HepG2 (cell line): ENCODE data around the gene TXNRD2. TPM values are rescaled to one million over a fixed set of nuclear protein-coding genes. Genes with fewer than 3 reads are reported as not detected.

Experiments used
- ATAC-seq: fragments of 200-7000 bp; cut with Tn5 transposase; 3 replicates; pipeline ENCODE4 v1.9.1; 2020; ENCODE audit warnings: mild to moderate bottlenecking, moderate library complexity
- BruUV-seq: library from RNA; stranded (reverse); fragments of 400-500 nt; replicated peaks from 2 replicates; lab custom pipeline; 2021; lab: Mats Ljungman, UMichigan
- CTCF ChIA-PET: fragments of 300-600 bp; formaldehyde crosslinking; extraction: SDS; loops from one replicate; lab custom pipeline; 2021; ENCODE audit warnings: low total read pairs, inconsistent platforms, low intra/inter-chr PET ratio; lab: Yijun Ruan, JAX
- POLR2A ChIA-PET: fragments of 350-600 bp; sonication (Branson Sonifier 250); formaldehyde crosslinking; loops from one replicate; lab custom pipeline; 2020; ENCODE audit warnings: antibody characterized with exemption, inconsistent platforms; lab: Yijun Ruan, JAX
- DNase-seq: peaks from one replicate; pipeline ENCODE4 v3.0.0-alpha.2; 2015; ENCODE audit warnings: low spot score
- FAIRE-seq: peaks from 3 replicates; lab custom pipeline; 2011; peaks lifted over from hg19 to GRCh38; lab: Jason Lieb, UNC
- H2AFZ ChIP-seq: one replicate; pipeline ENCODE4 v1.6.1; 2011; ENCODE audit warnings: low read length, inconsistent platforms
- H3K27ac ChIP-seq: fragments of 300-600 bp; 3 replicates; pipeline ENCODE4 v1.8.0; 2011; ENCODE audit warnings: mixed run types, mild to moderate bottlenecking, mixed read lengths, low read length, inconsistent platforms; ENCODE audit not compliant: insufficient read depth; ENCODE audit errors: extremely low read length
- H3K27me3 ChIP-seq, 2 experiments: fragments of 200-600 bp in 1 of 2; 2 replicates in 1 of 2; 3 replicates in 1 of 2; pipeline versions ENCODE4 v1.6.0 to v1.8.0; 2011; ENCODE audit warnings: low read length in 2 of 2, mild to moderate bottlenecking in 2 of 2, moderate library complexity in 2 of 2, inconsistent platforms in 1 of 2; ENCODE audit not compliant: insufficient read depth in 2 of 2, control insufficient read depth in 1 of 2
- H3K36me3 ChIP-seq, 2 experiments: fragments of 200-600 bp in 1 of 2; replicated peaks in 1 of 2; 2 replicates in 1 of 2; 3 replicates in 1 of 2; pipeline versions ENCODE4 v1.5.1 to v1.8.0; 2011; ENCODE audit warnings: low read length in 2 of 2, inconsistent platforms in 1 of 2; ENCODE audit not compliant: insufficient read depth in 2 of 2, control insufficient read depth in 1 of 2
- H3K4me1 ChIP-seq: 2 replicates; pipeline ENCODE4 v1.5.1; 2012; ENCODE audit warnings: low read length, inconsistent platforms; ENCODE audit not compliant: insufficient read depth
- H3K4me2 ChIP-seq: 2 replicates; pipeline ENCODE4 v1.6.0; 2011; ENCODE audit warnings: low read depth, low read length, inconsistent platforms
- H3K4me3 ChIP-seq, 3 experiments: fragments of 200-600 bp in 1 of 3; sonication (generic), shearing (Covaris generic) in 1 of 3; replicated peaks in 1 of 3; 2 replicates each; pipeline ENCODE4 v1.5.1; 2011 to 2016; ENCODE audit warnings: low read length in 3 of 3, inconsistent platforms in 2 of 3, low read depth in 2 of 3, mild to moderate bottlenecking in 2 of 3, control low read depth in 1 of 3, mixed read lengths in 1 of 3; ENCODE audit not compliant: insufficient read depth in 1 of 3
- H3K79me2 ChIP-seq: one replicate; pipeline ENCODE4 v1.6.1; 2011; ENCODE audit warnings: low read length, inconsistent platforms; ENCODE audit not compliant: insufficient read depth
- H3K9ac ChIP-seq: 2 replicates; pipeline ENCODE4 v1.6.0; 2011; ENCODE audit warnings: mild to moderate bottlenecking, low read depth, low read length, inconsistent platforms; ENCODE audit not compliant: insufficient read depth
- H3K9me3 ChIP-seq: 2 replicates; pipeline ENCODE4 v1.5.1; 2012; ENCODE audit warnings: mild to moderate bottlenecking, low read length
- H4K20me1 ChIP-seq: 2 replicates; pipeline ENCODE4 v1.6.0; 2011; ENCODE audit warnings: inconsistent platforms, mild to moderate bottlenecking, low read length, moderate library complexity; ENCODE audit not compliant: insufficient read depth
- AGO2 ChIP-seq: fragments of 200-400 bp; formaldehyde crosslinking; optimal IDR thresholded peaks from 2 replicates; pipeline ENCODE3; 2017; ENCODE audit warnings: mild to moderate bottlenecking, low read depth, low read length, moderate library complexity
- CBFB ChIP-seq: sonication (generic); formaldehyde crosslinking; IDR thresholded peaks from 2 replicates; pipeline ENCODE4 v1.4.0; 2020; ENCODE audit warnings: missing genetic modification reagents
- DNMT3B ChIP-seq: conservative IDR thresholded peaks from 2 replicates; pipeline ENCODE4 v1.6.1; 2016; ENCODE audit warnings: missing biosample characterization, control low read depth
- DPF2 ChIP-seq: sonication (generic); formaldehyde crosslinking; IDR thresholded peaks from 2 replicates; pipeline ENCODE4 v1.4.0; 2020; ENCODE audit warnings: mild to moderate bottlenecking, low read depth, missing genetic modification reagents, borderline replicate concordance
- ETV6 ChIP-seq: sonication (generic); formaldehyde crosslinking; conservative IDR thresholded peaks from 2 replicates; pipeline ENCODE4 v1.4.0; 2020; ENCODE audit warnings: missing genetic modification reagents
- GZF1 ChIP-seq: sonication (generic); formaldehyde crosslinking; IDR thresholded peaks from 2 replicates; pipeline ENCODE4 v1.5.1; 2020; ENCODE audit warnings: mild to moderate bottlenecking, missing genetic modification reagents
- MAFK ChIP-seq, 2 experiments: IDR thresholded peaks in 1 of 2; conservative IDR thresholded peaks in 1 of 2; 2 replicates each; pipeline ENCODE4 v1.6.1; 2011; ENCODE audit warnings: improper control_type of control experiment in 2 of 2, low read length in 2 of 2
- MTA3 ChIP-seq: sonication (generic); formaldehyde crosslinking; IDR thresholded peaks from 2 replicates; pipeline ENCODE4 v1.4.0; 2020; ENCODE audit warnings: missing genetic modification reagents
- NCOR1 ChIP-seq: fragments of 200-600 bp; sonication (generic); IDR thresholded peaks from 2 replicates; pipeline ENCODE4 v1.7.0; 2017; ENCODE audit warnings: antibody characterized with exemption, low read length, borderline replicate concordance
- PRMT3 ChIP-seq: sonication (generic); formaldehyde crosslinking; IDR thresholded peaks from 2 replicates; pipeline ENCODE4 v1.8.1; 2022; ENCODE audit warnings: low read depth, mild to moderate bottlenecking, moderate library complexity, missing genetic modification reagents, borderline replicate concordance
- SP2 ChIP-seq: sonication (generic); formaldehyde crosslinking; IDR thresholded peaks from 2 replicates; pipeline ENCODE4 v1.5.1; 2020; ENCODE audit warnings: mild to moderate bottlenecking, missing genetic modification reagents
- SYNCRIP ChIP-seq: fragments of 200-400 bp; formaldehyde crosslinking; IDR thresholded peaks from 2 replicates; pipeline ENCODE4 v1.6.1; 2018; ENCODE audit warnings: mild to moderate bottlenecking, low read depth, low read length; ENCODE audit not compliant: insufficient read depth
- TAF1 ChIP-seq: sonication (generic); formaldehyde crosslinking; IDR thresholded peaks from 2 replicates; pipeline ENCODE4 v1.4.0; 2020; ENCODE audit warnings: missing genetic modification reagents
- TEAD3 ChIP-seq: optimal IDR thresholded peaks from 2 replicates; pipeline ENCODE3; 2016; ENCODE audit warnings: borderline replicate concordance
- ZBTB14 ChIP-seq: sonication (generic); formaldehyde crosslinking; IDR thresholded peaks from 2 replicates; pipeline ENCODE4 v1.4.0; 2020; ENCODE audit warnings: missing genetic modification reagents
- ZMAT5 ChIP-seq: sonication (generic); formaldehyde crosslinking; IDR thresholded peaks from 2 replicates; pipeline ENCODE4 v1.5.0; 2020; ENCODE audit warnings: mild to moderate bottlenecking, low read depth, missing genetic modification reagents, borderline replicate concordance
- ZNF232 ChIP-seq: sonication (generic); formaldehyde crosslinking; IDR thresholded peaks from 2 replicates; pipeline ENCODE4 v1.4.0; 2020; ENCODE audit warnings: missing genetic modification reagents, borderline replicate concordance
- ZNF30 ChIP-seq: sonication (generic); formaldehyde crosslinking; IDR thresholded peaks from 2 replicates; pipeline ENCODE4 v1.5.0; 2020; ENCODE audit warnings: mild to moderate bottlenecking, missing genetic modification reagents
- ZNF430 ChIP-seq: sonication (generic); formaldehyde crosslinking; IDR thresholded peaks from 2 replicates; pipeline ENCODE4 v1.9.0; 2021; ENCODE audit warnings: mild to moderate bottlenecking, missing genetic modification reagents
- ZNF441 ChIP-seq: sonication (generic); formaldehyde crosslinking; IDR thresholded peaks from 2 replicates; pipeline ENCODE4 v1.7.0; 2021; ENCODE audit warnings: missing genetic modification reagents, borderline replicate concordance
- ZNF546 ChIP-seq: sonication (generic); formaldehyde crosslinking; conservative IDR thresholded peaks from 2 replicates; pipeline ENCODE4 v1.8.1; 2023; ENCODE audit warnings: mild to moderate bottlenecking, missing genetic modification reagents
- ZNF720 ChIP-seq: sonication (generic); formaldehyde crosslinking; IDR thresholded peaks from 2 replicates; pipeline ENCODE4 v1.4.0; 2020; ENCODE audit warnings: missing genetic modification reagents
- ZNF747 ChIP-seq: sonication (generic); formaldehyde crosslinking; IDR thresholded peaks from 2 replicates; pipeline ENCODE4 v1.8.1; 2023; ENCODE audit warnings: missing genetic modification reagents, mild to moderate bottlenecking, borderline replicate concordance
- ZZZ3 ChIP-seq: sonication (generic); formaldehyde crosslinking; IDR thresholded peaks from 2 replicates; pipeline ENCODE4 v1.4.0; 2020; ENCODE audit warnings: missing genetic modification reagents, mild to moderate bottlenecking, borderline replicate concordance
- WGBS: methylation state at CpG from one replicate; pipeline ENCODE4 v1.1.6; 2017; ENCODE audit warnings: low lambda C conversion rate; 5-methylcytosine and 5-hydroxymethylcytosine counted together
- in situ Hi-C: cut with HindIII; loops from 2 replicates; pipeline ENCODE4 v1.10.0; 2017; ENCODE audit warnings: low pct_unique_long_range_greater_than_20kb; ENCODE audit not compliant: extremely low pct_ligation_motif_present
- intact Hi-C: fragments of 100-400 bp; cut with micrococcal nuclease; formaldehyde crosslinking; loops from one replicate; pipeline ENCODE4 v1.10.0; 2022; ENCODE audit not compliant: unreplicated experiment
- polyA plus RNA-seq, 8 experiments: library from polyadenylated mRNA; depleted of rRNA in 3 of 8; stranded (reverse) in 7 of 8; unstranded in 1 of 8; fragments of >200 nt; fragmentation: Illumina TruSeq in 4 of 8; extraction: Trizol in 4 of 8; gene quantifications; 2 replicates each; pipeline versions ENCODE4 v1.2.1 to v1.2.3, GENCODE V29; 2011 to 2016; ENCODE audit warnings: low read depth in 4 of 8, missing spikeins in 1 of 8, mixed read lengths in 1 of 8; ENCODE audit not compliant: insufficient read depth in 1 of 8
- total RNA-seq, 5 experiments: library from RNA; depleted of rRNA; stranded (reverse); fragments of >200 nt; fragmentation: Illumina TruSeq; extraction: Trizol; gene quantifications; 2 replicates each; pipeline ENCODE4 v1.2.3, GENCODE V29; 2016; ENCODE audit warnings: low read depth in 1 of 5

TXNRD2 gene
- total and polyA plus RNA-seq, 2 of the 13 experiments (the other 11 are each of a cell fraction or from before 2014, with no cell fraction given) = 17.5 to 18.6 TPM

GRCh38 chr22:19940536-19941364 lies 868 bp downstream of the TXNRD2 start:
- no peaks in the 10 kb centered on the region; a peak in 1 of 5 replicates for H3K27me3 ChIP-seq
- in situ Hi-C loops = no loop called here
- peak overlapping the region; percentile 91 for H3K4me2 ChIP-seq
- no peaks in the 10 kb centered on the region for H4K20me1 ChIP-seq
- BruUV-seq = TSS peak; percentile 41
- H3K4me3 ChIP-seq = peak overlapping the region; percentile 68 to 92 (median 89)
- POLR2A ChIA-PET = interaction anchor here (0.7 to 3.5 kb wide), 10 partner anchors 8 to 210 kb away, joined by 3 to 56 read pairs (median 6); partner anchors contain the start of genes GNB1L and RTL10
- H3K9me3 ChIP-seq = no peaks in the 10 kb centered on the region
- FAIRE-seq (no peak), ATAC-seq (peak; percentile 59), DNase-seq (no peak)
- H3K4me1 ChIP-seq = peaks cover 80% of the 10 kb centered on the region
- H3K36me3 ChIP-seq = no peaks in the 10 kb centered on the region; a peak in 1 of 5 replicates
- H2AFZ ChIP-seq = no peak overlapping the region
- peak overlapping the region; percentile 96 for H3K9ac ChIP-seq
- peak overlapping the region; percentile 93 for H3K27ac ChIP-seq
- WGBS = 42% methylated on average over 18 of the region's 21 CpGs
- CTCF ChIA-PET = no interaction called here
- H3K79me2 ChIP-seq = peaks cover 46% of the 10 kb centered on the region
- intact Hi-C loops = no loop called here
- TF ChIP-seq MTA3 (CRISPR knock-in tag) (no peak), ZZZ3 (CRISPR knock-in tag) (no peak), ZMAT5 (no peak), TEAD3 (CRISPR knock-in tag) (no peak), ZNF720 (CRISPR knock-in tag) (no peak), PRMT3 (CRISPR knock-in tag) (no peak), MAFK (conservative IDR thresholded peaks at IDR 0.05 in 1 of 2, IDR thresholded peaks at IDR 0.05 in 1 of 2; ENCODE audit: low read length in 2 of 2) (no peak), ZNF232 (no peak), DNMT3B (CRISPR knock-in tag) (0 out of 2 replicates have a peak, but pooled peaks have one; percentile 8), GZF1 (CRISPR knock-in tag) (no peak), SP2 (CRISPR knock-in tag) (no peak), ZNF30 (no peak), AGO2 (no peak), SYNCRIP (no peak), CBFB (CRISPR knock-in tag) (no peak), ZNF747 (no peak), TAF1 (CRISPR knock-in tag) (0 out of 2 replicates have a peak, but pooled peaks have one; percentile 46), ZBTB14 (CRISPR knock-in tag) (no peak), NCOR1 (no peak), ETV6 (CRISPR knock-in tag) (no peak), DPF2 (CRISPR knock-in tag) (no peak), ZNF430 (CRISPR knock-in tag) (no peak), ZNF441 (no peak), ZNF546 (CRISPR knock-in tag) (no peak)
